ENCODE data around the gene ZNF76.
A peak's percentile ranks its signal among the peaks of the same experiment; 100 is the strongest.
"Not testable (repeated sequence)": the region's sequence is repeated elsewhere in the genome, so short reads cannot be mapped to it uniquely, and the experiment has no call there.

Gene ZNF76

DNA sequence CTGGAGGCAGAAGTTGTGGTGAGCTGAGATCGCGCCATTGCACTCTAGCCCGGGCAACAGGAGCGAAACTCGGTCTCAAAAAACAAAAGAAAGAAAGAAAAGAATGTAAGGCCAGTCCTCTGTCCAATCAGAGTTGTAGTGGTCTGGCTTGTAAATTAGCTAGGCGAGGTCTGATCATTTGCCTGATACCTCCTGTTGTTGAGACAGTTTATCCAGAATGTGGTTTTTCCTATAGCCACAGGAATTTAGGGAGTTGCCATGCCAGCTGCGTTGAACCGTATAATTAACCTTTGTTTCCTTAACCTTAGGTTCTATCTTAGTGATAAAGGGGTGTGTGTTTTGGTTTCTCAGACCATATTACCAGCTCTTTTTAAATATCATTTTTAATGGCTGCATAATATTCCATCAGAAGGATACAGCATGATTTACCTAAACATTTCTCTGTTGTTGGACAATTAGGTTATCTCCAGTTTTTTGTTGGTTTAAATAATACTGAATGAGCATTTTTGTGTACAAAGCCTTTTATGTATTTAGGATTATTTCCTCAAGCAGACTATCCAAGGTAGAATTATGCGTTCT lies 71.1 kb downstream of the ZNF76 start:
- DNase-seq (ENCODE audit: extremely low read depth, low read depth) = no peak
- TF ChIP-seq CTCF (IDR thresholded peaks at IDR 0.05; ENCODE audit: low read depth, low read length) = no peak

- not testable (repeated sequence) for DNase-seq (ENCODE audit: extremely low read depth, low read depth)
Observed at GRCh38 chr6:35332074-35332887, 72.7 kb downstream of the ZNF76 start.

- DNase-seq (ENCODE audit: extremely low read depth, low read depth) = no peak
- no peak for TF ChIP-seq CTCF (IDR thresholded peaks at IDR 0.05; ENCODE audit: low read depth, low read length)
Observed at GRCh38 chr6:35341557-35341956, 82.0 kb downstream of the ZNF76 start.

DNA sequence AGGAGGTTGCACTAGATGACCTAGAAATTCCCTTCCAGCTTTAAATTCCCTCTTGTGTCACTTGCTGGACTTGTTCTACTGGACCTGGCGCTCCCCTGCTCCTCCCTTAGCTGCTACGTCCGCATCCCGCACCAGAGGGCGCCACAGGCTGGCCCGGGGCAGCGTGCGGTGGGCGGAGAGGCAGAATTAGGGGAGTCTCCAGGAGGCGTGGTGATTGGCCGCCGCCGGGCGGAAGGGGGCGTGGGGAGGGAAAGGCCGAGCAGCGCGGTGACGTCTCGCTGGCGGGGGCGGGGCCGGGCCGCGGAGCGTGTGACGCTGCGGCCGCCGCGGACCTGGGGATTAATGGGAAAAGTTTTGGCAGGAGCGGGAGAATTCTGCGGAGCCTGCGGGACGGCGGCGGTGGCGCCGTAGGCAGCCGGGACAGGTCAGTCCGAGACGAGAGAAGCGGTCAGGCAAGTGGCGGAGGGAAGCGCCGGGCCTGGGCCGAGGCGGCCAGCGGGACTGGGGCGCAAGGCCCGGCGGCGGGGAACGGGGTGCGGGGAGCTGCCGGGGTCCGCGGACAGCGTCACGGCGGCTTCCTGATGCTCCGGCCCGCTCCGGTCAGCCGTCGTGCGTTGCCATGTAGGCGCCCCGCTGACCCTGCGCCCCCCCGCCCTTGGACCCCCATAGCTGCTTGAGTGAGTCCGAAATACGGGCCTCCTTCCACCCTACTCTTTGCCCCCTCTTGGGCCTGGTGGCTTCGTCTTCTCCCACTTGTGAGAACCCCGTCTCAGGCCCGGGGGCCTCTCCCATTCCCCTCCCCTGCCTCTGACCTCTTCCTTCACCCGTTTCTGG lies 82.9 kb downstream of the ZNF76 start, which contains the start of gene PPARD:
Gene PPARD (plus strand): TSS at position 301 of the 834 bp plus-strand sequence. CDS start 68,530 bp downstream, outside the sequence.
- peak; percentile 96 for TF ChIP-seq CTCF (IDR thresholded peaks at IDR 0.05; ENCODE audit: low read depth, low read length)
- peak; percentile 89 for DNase-seq (ENCODE audit: extremely low read depth, low read depth)

- no peak for DNase-seq (ENCODE audit: extremely low read depth, low read depth)
Observed at GRCh38 chr6:35343092-35343834, 83.7 kb downstream of the ZNF76 start.

GRCh38 chr6:35343835-35344550 lies 84.5 kb downstream of the ZNF76 start:
- DNase-seq (ENCODE audit: extremely low read depth, low read depth) = no peak
- TF ChIP-seq CTCF (IDR thresholded peaks at IDR 0.05; ENCODE audit: low read depth, low read length) = no peak

More at GRCh38 chr6:35343092-35343834, 83.7 kb downstream of the ZNF76 start:
- no peak for TF ChIP-seq CTCF (IDR thresholded peaks at IDR 0.05; ENCODE audit: low read depth, low read length)
